MM.1S (cell line): ENCODE results near the gene NYNRIN.

ENCODE experiments used
- DNase-seq: peaks from one replicate; pipeline ENCODE4 v3.0.0-alpha.2; 2015
- H2AFZ ChIP-seq: fragments of 300-600 bp; sonication (generic); 2 replicates; pipeline ENCODE4 v1.6.0; 2016; ENCODE audit warnings: antibody characterized with exemption, low read length
- H3F3A ChIP-seq: fragments of 300-600 bp; sonication (generic); 2 replicates; pipeline ENCODE4 v1.6.1; 2016; ENCODE audit warnings: mild to moderate bottlenecking, antibody characterized with exemption, low read length, moderate library complexity, mixed read lengths; ENCODE audit not compliant: insufficient read depth
- H3K27ac ChIP-seq: fragments of 300-600 bp; sonication (generic); 2 replicates; pipeline ENCODE4 v1.5.1; 2016; ENCODE audit warnings: mild to moderate bottlenecking, low read length
- H3K27me3 ChIP-seq: fragments of 300-600 bp; sonication (generic); replicated peaks from 2 replicates; pipeline ENCODE4 v1.6.0; 2016; ENCODE audit warnings: low read length; ENCODE audit not compliant: insufficient read depth
- H3K36me3 ChIP-seq: fragments of 300-600 bp; sonication (generic); replicated peaks from 2 replicates; pipeline ENCODE4 v1.6.1; 2016; ENCODE audit warnings: mild to moderate bottlenecking, low read length, mixed read lengths; ENCODE audit not compliant: insufficient read depth
- H3K4me1 ChIP-seq: fragments of 300-600 bp; sonication (generic); 2 replicates; pipeline ENCODE4 v1.6.1; 2016; ENCODE audit warnings: low read length, mixed read lengths
- H3K4me2 ChIP-seq: fragments of 300-600 bp; sonication (generic); 2 replicates; pipeline ENCODE4 v1.6.0; 2016; ENCODE audit warnings: low read depth, low read length
- H3K4me3 ChIP-seq: fragments of 300-600 bp; sonication (generic); 2 replicates; pipeline ENCODE4 v1.5.1; 2016; ENCODE audit warnings: low read length, mixed read lengths
- H3K79me2 ChIP-seq: fragments of 300-600 bp; sonication (generic); 2 replicates; pipeline ENCODE4 v1.6.1; 2016; ENCODE audit warnings: mixed run types, low read length, mixed read lengths
- H3K9ac ChIP-seq: fragments of 300-600 bp; sonication (generic); 2 replicates; pipeline ENCODE4 v1.6.1; 2016; ENCODE audit warnings: low read length, mixed read lengths
- H3K9me2 ChIP-seq: fragments of 300-600 bp; sonication (generic); replicated peaks from 2 replicates; pipeline ENCODE4 v1.6.1; 2016; ENCODE audit warnings: mild to moderate bottlenecking, low read length, mixed read lengths; ENCODE audit not compliant: insufficient read depth
- H3K9me3 ChIP-seq: fragments of 300-600 bp; sonication (generic); replicated peaks from 2 replicates; pipeline ENCODE4 v1.6.1; 2016; ENCODE audit warnings: mild to moderate bottlenecking, low read length, mixed read lengths; ENCODE audit not compliant: insufficient read depth
- H4K20me1 ChIP-seq: fragments of 300-600 bp; sonication (generic); 2 replicates; pipeline ENCODE4 v1.6.1; 2016; ENCODE audit warnings: mild to moderate bottlenecking, low read length, moderate library complexity, mixed read lengths; ENCODE audit not compliant: insufficient read depth
- CTCF ChIP-seq: fragments of 300-600 bp; sonication (generic); IDR thresholded peaks from 2 replicates; pipeline ENCODE4 v1.5.1; 2016; ENCODE audit warnings: antibody characterized with exemption, low read length, mixed read lengths
- EZH2 ChIP-seq: fragments of 300-600 bp; sonication (generic); optimal IDR thresholded peaks from 2 replicates; pipeline ENCODE3; 2017; ENCODE audit warnings: low read depth, mild to moderate bottlenecking, antibody characterized with exemption, low read length, mixed read lengths
- EZH2phosphoT487 ChIP-seq: fragments of 300-600 bp; sonication (generic); IDR thresholded peaks from 2 replicates; pipeline ENCODE4 v1.6.1; 2018; ENCODE audit warnings: antibody characterized with exemption, low read length

The NYNRIN gene

GRCh38 chr14:24398653-24399446 is at the start of gene NYNRIN:
TSS of gene NYNRIN (plus strand) at chr14:24399003. CDS start at chr14:24399247, 244 bp downstream.
- no peak within 1 kb of the TSS for H3K9ac ChIP-seq
- H3K4me3 ChIP-seq, result no peak within 1 kb of the TSS
- H3K9me2 ChIP-seq, result no peaks in the 10 kb centered on the region
- H3K27ac ChIP-seq, result no peak within 1 kb of the TSS
- no peak for TF ChIP-seq EZH2
- no peak for TF ChIP-seq CTCF
- TF ChIP-seq EZH2phosphoT487, result no peak
- H3K4me1 ChIP-seq, result no peaks in the 10 kb centered on the region
- H4K20me1 ChIP-seq, result no peaks in the 10 kb centered on the region
- DNase-seq, result no peak
- H3F3A ChIP-seq, result no peaks in the 10 kb centered on the region
- H2AFZ ChIP-seq, result no peak within 1 kb of the TSS
- H3K4me2 ChIP-seq, result no peak within 1 kb of the TSS
- no peaks in the 10 kb centered on the region for H3K9me3 ChIP-seq
- H3K79me2 ChIP-seq, result no peaks in the 10 kb centered on the region
- H3K27me3 ChIP-seq, result no peaks in the 10 kb centered on the region
- H3K36me3 ChIP-seq, result no peaks in the 10 kb centered on the region

- no peak for DNase-seq
- H4K20me1 ChIP-seq, result no peaks in the 10 kb centered on the region
- no peaks in the 10 kb centered on the region for H3K4me1 ChIP-seq
- no peaks in the 10 kb centered on the region for H3K79me2 ChIP-seq
- H3F3A ChIP-seq, result no peaks in the 10 kb centered on the region
- TF ChIP-seq EZH2 (no peak), EZH2phosphoT487 (no peak), CTCF (no peak)
- no peaks in the 10 kb centered on the region for H3K27me3 ChIP-seq
- no peak overlapping the region for H3K4me3 ChIP-seq
- no peaks in the 10 kb centered on the region for H3K9me3 ChIP-seq
- no peak overlapping the region for H3K4me2 ChIP-seq
- no peaks in the 10 kb centered on the region for H3K9me2 ChIP-seq
- H3K9ac ChIP-seq, result no peak overlapping the region
- no peaks in the 10 kb centered on the region for H3K36me3 ChIP-seq
- no peak overlapping the region for H3K27ac ChIP-seq
- H2AFZ ChIP-seq, result no peak overlapping the region
Measured at GRCh38 chr14:24349742-24350141, 49.1 kb upstream of the NYNRIN start.

GRCh38 chr14:24351517-24351916 is 47.3 kb upstream of the NYNRIN start:
- H4K20me1 ChIP-seq, result no peaks in the 10 kb centered on the region
- H3K27me3 ChIP-seq, result no peaks in the 10 kb centered on the region
- no peak overlapping the region for H3K27ac ChIP-seq
- H3K9ac ChIP-seq, result no peak overlapping the region
- H3K4me3 ChIP-seq, result no peak overlapping the region
- H2AFZ ChIP-seq, result no peak overlapping the region
- no peaks in the 10 kb centered on the region for H3K9me3 ChIP-seq
- TF ChIP-seq CTCF, result no peak
- no peak for TF ChIP-seq EZH2phosphoT487
- TF ChIP-seq EZH2, result no peak
- H3K4me1 ChIP-seq, result no peaks in the 10 kb centered on the region
- no peak overlapping the region for H3K4me2 ChIP-seq
- H3F3A ChIP-seq, result no peaks in the 10 kb centered on the region
- no peak for DNase-seq
- no peaks in the 10 kb centered on the region for H3K36me3 ChIP-seq
- no peaks in the 10 kb centered on the region for H3K79me2 ChIP-seq
- H3K9me2 ChIP-seq, result no peaks in the 10 kb centered on the region
